HG03066 (cell line): Measurements from ENCODE around the gene ADAMTS3.
A peak's percentile ranks its signal among the peaks of the same experiment; 100 is the strongest.

Experiments
- ATAC-seq: cut with Tn5 transposase; IDR thresholded peaks from one replicate; pipeline ENCODE4 v1.9.1; 2021; ENCODE audit warnings: low read depth; ENCODE audit not compliant: unreplicated experiment

ADAMTS3 gene

GRCh38 chr4:72305620-72306019, 263.4 kb downstream of the ADAMTS3 start:
- ATAC-seq: no peak

GRCh38 chr4:72305080-72305479, 263.9 kb downstream of the ADAMTS3 start:
- ATAC-seq: no peak

- peak; percentile 86 for ATAC-seq
These were observed 265.9 kb downstream of the ADAMTS3 start for GRCh38 chr4:72302981-72303704.

- ATAC-seq: no peak
These were observed 267.3 kb downstream of the ADAMTS3 start for GRCh38 chr4:72301759-72302158.

- ATAC-seq: no peak
These were observed 268.9 kb downstream of the ADAMTS3 start for GRCh38 chr4:72300126-72300525.

- ATAC-seq: no peak
These were observed 273.0 kb downstream of the ADAMTS3 start for GRCh38 chr4:72295966-72296557.

- no peak for ATAC-seq
These were observed 278.3 kb downstream of the ADAMTS3 start for GRCh38 chr4:72290737-72291136.

- no peak for ATAC-seq
These were observed 282.1 kb downstream of the ADAMTS3 start for GRCh38 chr4:72286910-72287309.

- ATAC-seq: no peak
These were observed 282.8 kb downstream of the ADAMTS3 start for GRCh38 chr4:72286185-72286584.

- ATAC-seq: no peak
These were observed 285.7 kb downstream of the ADAMTS3 start for GRCh38 chr4:72283357-72283756.

- no peak for ATAC-seq
These were observed 288.8 kb downstream of the ADAMTS3 start for GRCh38 chr4:72280252-72280651.

- no peak for ATAC-seq
These were observed 293.6 kb downstream of the ADAMTS3 start for GRCh38 chr4:72275381-72275780.

GRCh38 chr4:72274251-72274650, 294.8 kb downstream of the ADAMTS3 start:
- ATAC-seq: no peak

GRCh38 chr4:72255269-72255668, 313.8 kb downstream of the ADAMTS3 start:
- no peak for ATAC-seq

GRCh38 chr4:72243641-72244040, 325.4 kb downstream of the ADAMTS3 start:
- no peak for ATAC-seq

GRCh38 chr4:72239487-72240116, 329.4 kb downstream of the ADAMTS3 start:
- no peak for ATAC-seq
